Muscle of leg (tissue), 16 donors: ENCODE data around the gene FAM72D. TPM values are rescaled to one million over a fixed set of nuclear protein-coding genes. Genes with fewer than 3 reads are reported as not detected.
A peak's percentile ranks its signal among the peaks of the same experiment; 100 is the strongest.
"Not testable (repeated sequence)": the region's sequence is repeated elsewhere in the genome, so short reads cannot be mapped to it uniquely, and the experiment has no call there.

Experiments
- DNase-seq: peaks from one replicate; pipeline ENCODE4 v3.0.0; 2013
- H3K27ac ChIP-seq: one replicate; pipeline ENCODE4 v1.5.1; 2013; ENCODE audit warnings: mild to moderate bottlenecking, low read length, control low read depth
- H3K27me3 ChIP-seq: one replicate; pipeline ENCODE4 v1.6.1; 2013; ENCODE audit warnings: low read length; ENCODE audit not compliant: control insufficient read depth, insufficient read depth
- H3K36me3 ChIP-seq: one replicate; pipeline ENCODE4 v1.6.1; 2013; ENCODE audit warnings: low read length; ENCODE audit not compliant: control insufficient read depth, insufficient read depth
- H3K4me1 ChIP-seq: one replicate; pipeline ENCODE4 v1.6.1; 2013; ENCODE audit warnings: low read length; ENCODE audit not compliant: control insufficient read depth, insufficient read depth
- H3K4me3 ChIP-seq: one replicate; pipeline ENCODE4 v1.5.1; 2013; ENCODE audit warnings: low read length, control low read depth
- H3K9me3 ChIP-seq: replicated peaks from 2 replicates; pipeline ENCODE4 v1.6.1; 2013; ENCODE audit warnings: low read depth, low read length; ENCODE audit not compliant: control insufficient read depth
- WGBS: methylation state at CpG from one replicate; pipeline ENCODE4 v1.1.5; 2013; ENCODE audit warnings: missing lambda C conversion rate; ENCODE audit not compliant: insufficient coverage; 5-methylcytosine and 5-hydroxymethylcytosine counted together
- long read RNA-seq, 11 donors: transcript quantifications; one replicate each; lab custom pipeline, GENCODE V29; 2026
- polyA plus RNA-seq, 8 donors: library from polyadenylated mRNA; unstranded; fragments of 120-200 nt; gene quantifications; one replicate each; pipeline versions ENCODE4 v1.2.1 to v1.2.3, GENCODE V29; 2013; ENCODE audit warnings: inconsistent platforms in 1 of 8, low replicate concordance in 1 of 8; ENCODE audit not compliant: insufficient read length in 8 of 8, insufficient read depth in 1 of 8
- total RNA-seq: library from RNA; stranded (reverse); fragments of 120-200 nt; gene quantifications from one replicate; pipeline ENCODE4 v1.2.4, GENCODE V29; 2013

The FAM72D gene
- total RNA-seq = 0.71 TPM
- polyA plus RNA-seq = 1 to 10 TPM in 7 of 8 donors, under 1 TPM in 1; 0.69 to 2.0 (median 1.5) TPM
- long read RNA-seq, donor 1 = 0 reads
- long read RNA-seq, donor 2 = 0 reads
- long read RNA-seq, donor 3, partial matches to known transcripts = 0 of 2 reads
- long read RNA-seq, donor 3, other reads (novel, unspliced or antisense) = 0 of 2 reads
- long read RNA-seq, donor 4 = 0 reads
- long read RNA-seq, donor 5, partial matches to known transcripts = 0 of 3 reads
- long read RNA-seq, donor 5, other reads (novel, unspliced or antisense) = 0 of 3 reads
- long read RNA-seq, donor 6 = 0 reads
- long read RNA-seq, donor 7, partial matches to known transcripts = 0 of 1 reads
- long read RNA-seq, donor 7, other reads (novel, unspliced or antisense) = 0 of 1 reads
- long read RNA-seq, donor 8 = 0 reads
- long read RNA-seq, donor 9 = 0 reads
- long read RNA-seq, donor 10 = 0 reads
- long read RNA-seq, donor 11, partial matches to known transcripts = 0 of 1 reads
- long read RNA-seq, donor 11, other reads (novel, unspliced or antisense) = 0 of 1 reads

DNA sequence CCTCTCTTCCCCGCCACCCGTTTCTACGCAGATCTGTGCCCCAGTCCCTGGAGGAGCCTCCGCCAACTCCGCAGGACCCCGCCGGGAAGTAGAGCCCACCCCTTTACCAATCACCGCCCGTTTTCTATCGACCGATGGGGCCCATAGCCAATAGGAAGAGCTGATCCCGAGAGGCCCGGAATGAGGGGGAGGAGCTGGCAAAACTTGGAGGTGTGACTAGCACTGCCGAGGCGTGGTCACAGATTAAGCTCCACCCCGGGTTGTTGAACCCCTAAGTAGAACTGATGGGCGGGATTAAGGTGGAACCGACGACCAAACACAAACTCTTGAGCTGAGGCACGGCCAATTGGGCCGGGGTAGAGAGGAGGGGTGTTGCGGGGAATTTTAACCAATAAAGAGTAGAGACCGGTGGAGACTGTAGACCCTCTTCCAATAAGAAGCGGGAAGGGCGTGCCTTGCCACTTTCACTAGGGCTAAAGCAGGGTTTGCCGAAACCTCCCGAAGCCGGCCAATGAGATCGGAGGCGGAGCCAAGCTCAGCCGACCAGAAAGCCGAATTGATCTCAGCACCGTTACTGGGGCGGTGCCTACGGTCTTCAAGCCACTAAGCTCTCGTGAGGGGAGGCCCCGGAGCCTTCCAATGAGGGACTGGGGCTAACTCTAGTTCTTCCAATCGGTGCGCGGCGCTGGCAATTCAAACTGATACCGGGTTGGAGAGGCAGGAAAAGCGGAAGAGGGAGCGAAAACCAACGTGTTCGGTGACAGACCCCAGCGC, at the start of gene FAM72D, which contains the start of gene SRGAP2B:
Gene FAM72D, plus strand, starts transcription at position 691 of the 774 bp plus-strand sequence. CDS start 874 bp downstream, outside the sequence.
Gene SRGAP2B, minus strand, starts transcription at position 45 of the 774 bp plus-strand sequence. CDS start 2,427 bp downstream, outside the sequence.
- peak within 1 kb of the TSS; percentile 65 for H3K27ac ChIP-seq
- H3K36me3 ChIP-seq, H3K27me3 ChIP-seq, H3K9me3 ChIP-seq, H3K4me3 ChIP-seq, DNase-seq, H3K4me1 ChIP-seq: not testable (repeated sequence)
- WGBS = no CpG with 5 or more reads among the region's 47 CpGs

DNA sequence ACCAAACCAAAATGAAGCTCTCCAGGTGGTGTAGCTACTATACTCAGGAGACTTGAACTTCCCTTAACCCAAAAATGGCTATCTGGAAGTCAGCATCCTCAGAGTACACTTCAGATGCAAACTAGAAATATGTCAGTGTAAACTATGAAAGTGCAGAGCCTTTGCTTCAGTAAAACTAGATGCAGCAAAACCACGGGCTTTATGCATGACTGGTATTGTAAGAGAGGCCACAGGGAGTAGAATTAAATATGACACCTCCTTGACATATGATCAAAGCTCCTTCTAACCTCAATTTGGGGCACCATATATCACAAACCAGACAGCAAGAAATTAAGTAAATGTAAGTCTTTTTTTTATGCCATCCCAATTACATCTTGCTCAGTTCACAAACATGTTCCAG, 48.2 kb upstream of the FAM72D start:
- WGBS = no CpG with 5 or more reads among the region's 1 CpG
- not testable (repeated sequence) for H3K27ac ChIP-seq, H3K9me3 ChIP-seq, H3K27me3 ChIP-seq, H3K4me3 ChIP-seq, DNase-seq, H3K36me3 ChIP-seq, H3K4me1 ChIP-seq

DNA sequence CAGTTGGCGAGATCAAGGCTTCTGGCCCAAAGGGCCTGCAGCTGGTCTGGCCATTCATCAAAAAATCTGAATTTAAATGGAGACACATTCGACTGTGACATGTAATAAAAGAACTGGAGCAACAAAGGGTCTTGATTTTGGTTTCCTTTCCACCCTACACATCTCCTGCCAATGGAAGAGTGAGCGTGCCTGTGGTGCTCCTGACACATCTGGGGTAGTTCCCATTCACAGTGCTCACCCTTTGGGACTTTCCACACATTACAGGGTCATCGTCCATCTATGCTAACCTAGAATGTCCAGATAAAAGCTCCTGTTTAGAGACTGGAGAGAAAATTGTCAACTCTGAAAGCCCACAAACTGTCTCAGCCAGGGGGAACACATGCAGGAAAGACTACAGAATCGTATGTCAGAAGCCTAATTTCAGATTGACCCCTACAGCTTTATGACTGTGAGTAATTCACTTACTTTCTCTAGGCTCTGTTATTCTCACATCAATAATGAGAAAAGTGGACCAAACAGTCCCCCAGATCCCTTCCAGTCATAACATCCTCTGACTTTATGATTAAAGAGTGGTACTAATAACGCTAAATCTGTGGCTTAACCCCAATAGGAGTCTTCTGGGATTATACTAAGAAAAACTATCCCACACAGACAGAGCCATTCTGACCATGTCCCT, 47.5 kb upstream of the FAM72D start:
- H3K9me3 ChIP-seq, H3K27ac ChIP-seq, H3K36me3 ChIP-seq, H3K4me3 ChIP-seq, H3K4me1 ChIP-seq, DNase-seq, H3K27me3 ChIP-seq: not testable (repeated sequence)
- WGBS = no CpG with 5 or more reads among the region's 6 CpGs

DNA sequence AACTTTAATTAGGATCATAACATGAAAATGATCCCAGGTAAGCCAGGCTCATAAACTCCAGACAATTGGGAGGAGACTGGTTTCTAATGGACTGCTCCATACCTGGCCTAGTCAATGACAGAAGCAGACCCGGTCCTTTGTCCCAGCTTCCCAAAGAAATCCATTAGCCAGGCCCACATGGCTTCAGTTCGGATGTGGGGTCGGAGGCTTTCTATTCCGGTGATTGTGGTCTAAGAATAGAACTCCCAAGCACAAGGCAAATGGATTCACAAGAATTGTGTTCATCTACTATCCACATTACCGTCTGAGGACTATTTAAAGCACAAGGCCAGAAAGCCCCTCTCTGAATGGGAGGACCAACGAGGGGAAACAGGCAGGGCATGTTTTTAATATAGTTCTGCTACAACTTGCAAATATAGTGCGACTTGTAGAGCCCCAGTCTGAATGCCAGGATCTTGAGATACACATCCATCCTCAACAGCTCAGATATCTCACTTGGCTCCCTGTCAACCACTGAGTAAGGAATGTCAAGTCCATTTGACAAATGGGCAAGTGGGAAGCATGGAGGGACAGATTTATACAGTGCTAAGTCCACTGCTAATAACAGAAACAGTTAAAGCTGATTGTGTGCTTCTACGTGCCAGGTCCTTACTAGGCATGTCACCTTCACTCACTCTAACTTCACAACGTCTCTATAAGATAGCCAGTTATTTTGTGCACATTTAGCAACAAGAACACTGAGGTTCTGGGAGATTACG, 43.6 kb upstream of the FAM72D start:
- not testable (repeated sequence) for H3K4me1 ChIP-seq, H3K9me3 ChIP-seq, H3K27ac ChIP-seq, H3K27me3 ChIP-seq, H3K4me3 ChIP-seq, DNase-seq, H3K36me3 ChIP-seq
- WGBS = no CpG with 5 or more reads among the region's 10 CpGs

DNA sequence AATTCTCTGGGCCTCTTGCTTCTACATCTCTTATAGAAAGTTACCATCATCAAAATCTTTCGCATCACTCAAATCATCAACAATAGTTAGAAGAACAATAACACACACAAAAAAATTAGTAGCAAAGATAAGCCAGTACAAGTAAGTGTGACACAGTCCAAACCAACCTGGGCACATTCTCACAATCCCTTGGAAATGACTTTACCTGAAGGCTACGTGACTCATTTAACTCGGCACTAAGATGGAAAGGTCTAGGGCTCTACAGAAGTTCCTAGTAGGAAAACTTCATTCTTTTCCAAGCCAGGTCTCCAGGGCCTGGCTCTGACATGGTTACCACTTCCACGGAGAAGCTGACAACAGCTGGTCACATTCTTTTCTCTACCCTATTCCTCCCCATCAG, 42.3 kb upstream of the FAM72D start:
- not testable (repeated sequence) for H3K4me3 ChIP-seq, DNase-seq, H3K4me1 ChIP-seq, H3K27ac ChIP-seq, H3K27me3 ChIP-seq, H3K36me3 ChIP-seq, H3K9me3 ChIP-seq
- WGBS = no CpG with 5 or more reads among the region's 4 CpGs

DNA sequence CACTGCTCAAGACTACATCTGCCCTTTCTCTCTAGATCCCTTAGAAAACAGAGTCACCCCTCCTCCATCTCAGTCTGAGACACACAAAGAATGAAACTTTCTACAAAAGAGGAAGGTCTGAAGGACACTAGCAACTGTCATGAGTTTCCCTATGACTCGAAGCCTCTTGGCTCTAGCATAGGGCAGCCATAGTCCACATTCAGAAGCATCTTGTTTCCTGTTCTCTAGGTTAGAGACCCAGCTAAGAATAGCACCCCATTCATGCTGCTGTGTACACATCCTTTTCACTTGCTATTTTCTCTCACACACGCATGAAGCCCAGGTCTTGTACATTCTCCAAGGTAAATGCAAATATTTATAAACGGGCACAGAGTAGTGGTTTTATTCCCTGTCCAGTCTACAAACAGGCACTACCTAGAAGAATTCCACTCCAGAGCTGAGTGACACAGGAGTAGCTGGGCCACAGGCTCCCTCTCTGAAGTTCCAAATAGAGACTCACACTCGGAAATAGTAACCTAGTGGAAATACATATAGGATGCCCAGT, 40.5 kb upstream of the FAM72D start:
- WGBS = no CpG with 5 or more reads among the region's 4 CpGs
- H3K4me3 ChIP-seq, H3K27me3 ChIP-seq, H3K36me3 ChIP-seq, H3K27ac ChIP-seq, H3K9me3 ChIP-seq, H3K4me1 ChIP-seq, DNase-seq: not testable (repeated sequence)

DNA sequence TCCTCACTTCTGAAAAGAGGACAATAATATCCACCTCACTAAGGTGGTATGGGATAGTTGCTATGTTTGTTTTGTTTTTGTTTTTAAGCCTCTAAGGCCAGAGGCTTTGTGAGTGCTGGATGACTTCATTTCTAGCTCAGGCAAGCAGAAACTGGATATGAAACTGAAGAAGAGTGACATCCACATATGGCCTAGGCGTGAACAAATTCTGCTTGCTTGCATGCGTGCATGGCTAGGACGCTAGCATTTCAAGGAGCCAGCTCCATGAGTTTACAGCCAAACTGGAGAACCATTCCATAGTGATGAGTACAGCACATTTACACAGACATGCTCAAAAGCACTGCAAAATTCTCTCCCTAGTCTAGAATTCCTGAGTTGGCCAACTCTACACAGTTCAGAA, 37.6 kb upstream of the FAM72D start:
- peak overlapping the region; percentile 7 for H3K27ac ChIP-seq
- H3K4me3 ChIP-seq, H3K36me3 ChIP-seq, H3K4me1 ChIP-seq, H3K27me3 ChIP-seq, DNase-seq, H3K9me3 ChIP-seq: not testable (repeated sequence)
- no CpG with 5 or more reads among the region's 3 CpGs for WGBS

DNA sequence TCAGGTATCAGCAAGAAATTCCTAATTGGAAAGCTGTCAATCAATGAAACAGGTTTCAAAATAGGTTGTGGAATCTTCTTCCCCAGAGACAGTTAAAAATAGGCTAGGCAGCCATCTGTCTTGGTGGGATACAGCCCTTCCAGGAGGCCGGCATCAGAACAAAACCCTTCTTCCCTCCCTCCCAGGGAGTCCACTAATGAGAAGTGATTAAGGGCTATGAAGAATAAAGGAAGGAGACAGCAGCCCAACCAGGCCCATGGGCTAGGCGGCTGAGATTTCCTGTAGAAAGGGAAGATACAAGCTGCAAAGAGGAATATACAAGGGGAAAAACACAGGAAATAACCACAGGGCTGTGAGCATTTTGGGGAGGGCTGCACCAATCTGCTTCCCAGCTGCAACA, 32.5 kb upstream of the FAM72D start:
- H3K27ac ChIP-seq, H3K36me3 ChIP-seq, H3K27me3 ChIP-seq, H3K4me3 ChIP-seq, DNase-seq, H3K4me1 ChIP-seq, H3K9me3 ChIP-seq: not testable (repeated sequence)
- no CpG with 5 or more reads among the region's 2 CpGs for WGBS

DNA sequence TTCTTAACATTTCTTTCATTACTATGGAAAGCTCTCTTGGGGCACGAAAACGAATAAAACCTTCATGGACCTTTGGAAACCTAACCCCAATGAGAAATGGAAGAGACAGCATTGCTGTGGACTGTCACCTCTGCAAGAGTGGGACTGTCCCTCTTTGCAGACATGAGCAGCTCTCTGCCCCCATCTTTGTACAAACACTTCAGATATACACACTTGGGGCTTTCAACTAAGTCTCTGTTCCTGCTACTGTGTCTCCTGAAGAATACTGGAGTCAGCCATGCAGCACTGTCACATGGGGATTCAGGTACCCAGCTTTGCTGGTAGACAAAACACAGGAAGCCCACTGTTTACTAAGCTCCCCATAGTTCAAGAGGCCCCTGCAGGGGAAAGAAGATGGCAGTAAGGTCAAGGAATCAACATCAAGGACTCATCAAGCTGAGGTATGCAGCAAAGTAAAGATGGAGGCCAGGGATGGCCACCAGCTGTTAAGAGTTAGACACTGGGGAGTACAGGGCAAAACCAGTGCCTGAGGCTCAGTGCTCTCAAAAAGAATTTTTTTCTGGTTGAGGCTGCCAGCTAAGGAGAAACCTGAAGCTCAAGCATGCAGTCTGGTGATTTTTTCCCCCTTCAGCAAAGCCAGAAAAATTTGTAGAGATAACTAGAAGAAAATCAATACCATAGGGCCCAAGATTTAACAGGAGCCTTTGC, 31.7 kb upstream of the FAM72D start:
- not testable (repeated sequence) for H3K4me1 ChIP-seq, H3K36me3 ChIP-seq, H3K27me3 ChIP-seq, H3K9me3 ChIP-seq, H3K4me3 ChIP-seq, DNase-seq, H3K27ac ChIP-seq
- WGBS = no CpG with 5 or more reads among the region's 2 CpGs
